HG03159 (cell line): Measurements from ENCODE around the gene HPS5.
"Not testable (repeated sequence)": the region's sequence is repeated elsewhere in the genome, so short reads cannot be mapped to it uniquely, and the experiment has no call there.

Experiments
- ATAC-seq: cut with Tn5 transposase; IDR thresholded peaks from one replicate; pipeline ENCODE4 v1.9.1; 2021; ENCODE audit warnings: mild to moderate bottlenecking, moderate library complexity; ENCODE audit not compliant: unreplicated experiment

Gene HPS5

DNA sequence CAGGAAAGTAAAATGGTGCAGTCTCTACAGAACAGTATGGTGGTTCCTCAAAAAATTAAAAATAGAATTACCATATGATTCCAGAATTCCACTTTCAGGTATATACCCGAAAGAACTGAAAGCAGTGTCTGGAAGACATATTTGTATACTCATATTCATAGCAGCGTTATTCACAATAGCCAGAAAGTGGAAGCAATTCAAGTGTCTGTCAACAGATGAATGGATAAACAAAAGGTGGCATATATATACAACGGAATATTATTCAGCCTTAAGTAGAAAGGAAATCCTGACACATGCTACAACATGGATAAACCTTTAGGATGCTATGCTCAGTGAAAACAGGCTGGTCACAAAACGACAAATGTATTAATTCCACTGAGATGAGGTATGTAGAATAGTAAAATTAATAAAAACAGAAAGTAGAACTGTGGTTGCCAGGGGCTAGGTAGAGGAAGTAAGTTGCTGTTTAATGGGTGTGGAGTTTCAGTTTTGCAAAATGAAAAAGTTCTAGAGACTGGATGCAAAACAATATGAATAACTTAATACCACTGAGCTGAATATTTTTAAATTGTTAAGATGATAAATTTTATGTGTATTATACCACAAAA, 41.4 kb downstream of the HPS5 start:
- ATAC-seq: peak; percentile 86

DNA sequence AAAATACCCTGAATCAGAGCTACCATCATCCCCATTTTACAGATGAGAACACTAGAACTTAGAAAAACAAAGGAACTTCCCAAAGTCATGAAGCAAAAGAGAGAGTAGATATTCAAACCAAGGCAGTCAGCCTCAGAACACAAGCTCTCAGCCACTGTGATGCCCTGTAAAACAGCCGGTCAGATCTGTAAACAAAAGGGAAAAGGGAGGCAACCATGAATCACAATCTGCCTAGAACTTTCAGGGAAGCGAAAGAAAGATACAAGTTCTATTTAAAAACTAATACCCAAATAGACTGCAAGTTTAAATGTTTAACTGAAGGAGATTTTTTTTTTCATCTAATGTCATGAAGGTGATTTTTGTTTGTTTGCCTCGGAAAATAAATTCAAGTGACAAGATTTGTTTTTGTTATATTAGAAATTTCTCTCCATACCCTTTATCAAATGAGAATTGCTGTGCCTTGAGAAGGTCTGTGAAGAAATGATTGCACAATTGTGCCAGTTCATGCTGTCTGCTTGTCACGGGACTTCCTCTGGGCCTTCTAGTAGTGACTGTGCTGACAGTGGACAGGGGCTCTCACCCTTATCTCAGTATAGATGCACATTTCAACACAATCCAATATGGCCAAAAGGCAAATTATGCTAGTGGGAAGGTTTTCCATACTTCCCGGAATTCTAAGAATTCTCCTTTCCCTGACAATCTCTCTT, 44.2 kb downstream of the HPS5 start:
- ATAC-seq: no peak

DNA sequence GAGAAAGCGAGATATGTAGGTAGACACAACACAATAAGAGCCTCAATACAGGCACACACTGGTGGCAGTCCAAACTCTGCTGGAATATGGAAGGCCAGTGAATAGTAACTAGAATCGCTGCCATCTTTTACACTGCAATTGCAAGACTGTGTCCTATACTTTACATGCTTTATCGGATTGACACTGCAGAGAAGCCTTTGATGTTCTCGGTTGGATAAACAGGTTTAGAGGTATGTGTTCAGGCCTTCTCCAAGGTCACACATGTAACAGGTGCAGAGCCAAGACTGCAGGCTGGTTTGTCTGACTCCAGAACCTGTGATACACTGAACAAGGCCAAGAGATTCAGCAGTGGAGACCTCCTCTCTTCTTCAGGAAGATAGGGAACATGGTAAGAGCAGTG, 50.7 kb downstream of the HPS5 start:
- no peak for ATAC-seq

DNA sequence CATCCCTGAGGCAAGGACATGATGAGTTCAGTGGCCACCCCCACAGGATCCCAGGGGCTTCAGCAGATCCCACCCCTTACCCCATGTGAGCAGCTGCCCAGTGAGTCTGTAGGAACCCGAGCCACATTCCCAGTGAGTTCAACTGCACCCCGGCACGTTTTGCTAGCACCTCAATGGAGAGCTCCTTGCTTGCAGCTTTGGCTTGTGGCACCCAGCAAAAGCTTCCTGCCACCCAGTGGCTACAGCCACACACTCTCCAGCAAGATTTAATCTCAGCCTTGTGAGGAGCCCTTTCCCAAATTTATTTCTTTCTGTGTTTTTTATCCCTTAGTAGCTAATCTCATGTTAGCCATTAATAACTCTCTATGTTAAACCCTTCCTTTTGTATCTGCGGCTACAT, 51.8 kb downstream of the HPS5 start:
- ATAC-seq: no peak

DNA sequence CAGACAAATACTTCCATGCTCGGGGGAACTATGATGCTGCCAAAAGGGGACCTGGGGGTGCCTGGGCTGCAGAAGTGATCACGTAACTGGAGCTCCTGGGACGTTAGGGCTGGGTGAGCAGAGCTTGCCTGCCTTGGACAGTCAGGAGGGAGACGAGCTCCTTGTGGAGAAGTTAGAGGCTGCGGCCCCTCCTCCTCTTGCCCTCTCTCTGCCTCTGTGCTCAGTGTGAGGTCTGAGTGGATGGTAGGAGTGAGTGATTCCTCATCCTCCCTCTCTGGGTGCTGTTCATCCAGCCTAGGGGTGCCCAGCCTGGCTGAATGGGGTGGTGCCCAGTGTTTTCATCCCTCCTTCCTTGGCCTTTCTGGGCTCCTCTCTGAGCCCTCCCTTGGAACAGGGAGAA, 52.7 kb downstream of the HPS5 start:
- ATAC-seq: not testable (repeated sequence)

DNA sequence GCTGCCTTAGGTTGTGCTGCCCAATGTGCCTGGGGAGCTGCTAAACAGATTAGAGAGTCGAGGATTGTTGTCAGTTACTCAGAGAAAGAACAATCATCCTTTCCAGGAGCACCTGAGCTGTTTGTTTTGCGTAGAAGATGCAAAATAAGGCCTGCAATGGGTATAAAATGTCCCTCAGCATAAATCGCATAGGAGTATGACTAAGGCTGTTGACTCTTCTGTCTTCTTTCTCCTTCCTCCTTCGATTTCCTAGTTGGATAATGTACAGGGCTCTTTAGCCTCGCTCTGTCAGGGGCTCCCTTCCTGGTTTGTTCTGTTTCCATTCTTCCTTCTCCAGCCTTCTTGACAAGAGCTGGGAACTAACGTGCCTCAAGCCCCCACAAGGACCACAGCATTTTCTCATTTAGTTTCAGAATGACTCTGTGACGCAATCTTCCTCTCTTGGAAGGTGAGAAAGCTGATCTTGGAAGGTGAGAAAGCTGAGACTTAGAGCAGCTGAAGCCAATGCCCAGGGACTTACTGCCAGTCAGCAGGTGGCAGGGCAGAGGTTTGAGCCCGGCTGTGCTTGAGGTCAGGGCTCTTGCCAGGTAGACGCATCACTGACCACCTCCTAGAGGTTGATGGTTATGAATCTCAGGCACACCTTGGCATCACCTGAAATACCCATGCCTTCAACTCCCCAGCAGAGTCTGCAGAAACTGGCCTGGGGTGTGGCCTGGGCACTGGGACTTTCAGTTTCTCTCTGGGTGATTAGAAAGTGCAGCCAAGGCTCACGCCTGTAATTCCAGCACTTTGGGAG, 54.4 kb downstream of the HPS5 start:
- ATAC-seq: peak; percentile 62

DNA sequence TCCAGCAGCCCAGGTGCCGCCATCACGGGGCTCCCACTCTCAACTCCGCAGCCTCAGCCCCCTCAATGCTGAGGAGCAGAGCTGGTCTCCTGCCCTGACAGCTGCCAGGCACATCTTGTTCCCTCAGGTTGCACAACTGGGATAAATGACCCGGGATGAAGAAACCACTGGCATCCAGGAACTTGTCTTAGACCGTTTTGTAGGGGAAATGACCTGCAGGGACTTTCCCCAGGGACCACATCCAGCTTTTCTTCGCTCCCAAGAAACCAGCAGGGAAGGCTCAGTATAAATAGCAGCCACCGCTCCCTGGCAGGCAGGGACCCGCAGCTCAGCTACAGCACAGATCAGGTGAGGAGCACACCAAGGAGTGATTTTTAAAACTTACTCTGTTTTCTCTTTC, 56.0 kb downstream of the HPS5 start, which contains the start of gene SAA1:
SAA1 (plus strand) TSS at position 316 of the 400 bp plus-strand sequence. CDS start 624 bp downstream, outside the sequence.
- no peak for ATAC-seq

DNA sequence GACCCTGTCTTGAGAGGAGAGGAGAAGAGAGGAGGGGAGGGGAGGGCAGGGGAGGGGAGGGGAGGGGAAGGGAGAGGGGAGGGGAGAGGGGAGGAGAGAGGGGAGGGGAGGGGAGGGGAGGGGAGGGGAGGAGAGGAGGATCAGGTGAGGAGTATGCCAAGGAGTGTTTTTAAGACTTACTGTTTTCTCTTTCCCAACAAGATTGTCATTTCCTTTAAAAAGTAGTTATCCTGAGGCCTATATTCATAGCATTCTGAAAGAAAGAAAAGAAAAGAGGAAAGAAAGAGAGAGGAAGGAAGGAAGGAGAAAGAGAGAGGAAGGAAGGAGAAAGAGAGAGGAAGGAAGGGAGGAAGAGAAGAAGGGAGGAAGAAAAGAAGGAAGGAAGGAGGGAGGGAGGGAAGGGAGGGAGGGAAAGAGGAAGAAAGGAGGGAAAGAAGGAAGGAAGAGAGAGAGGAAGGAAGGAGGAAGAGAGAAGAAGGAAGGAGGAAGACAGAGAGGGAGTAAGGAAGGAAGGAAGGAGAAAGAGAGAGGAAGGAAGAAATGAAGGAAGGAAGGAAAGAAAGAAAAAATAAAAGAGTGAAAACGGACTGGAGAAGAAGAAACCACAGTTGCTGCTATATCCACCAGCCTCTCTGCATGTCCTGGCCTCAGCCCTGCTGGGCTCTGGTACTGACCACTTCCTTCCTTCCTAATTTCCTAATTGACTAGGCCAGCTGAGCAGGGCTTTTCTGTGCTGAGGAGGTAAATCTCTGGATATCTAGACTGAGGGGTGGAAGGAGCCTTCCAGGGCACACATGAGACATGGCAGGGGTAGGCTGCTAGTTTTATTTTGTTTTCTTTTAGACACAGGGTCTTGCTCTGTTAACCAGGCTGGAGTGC, 57.0 kb downstream of the HPS5 start:
- ATAC-seq: no peak

DNA sequence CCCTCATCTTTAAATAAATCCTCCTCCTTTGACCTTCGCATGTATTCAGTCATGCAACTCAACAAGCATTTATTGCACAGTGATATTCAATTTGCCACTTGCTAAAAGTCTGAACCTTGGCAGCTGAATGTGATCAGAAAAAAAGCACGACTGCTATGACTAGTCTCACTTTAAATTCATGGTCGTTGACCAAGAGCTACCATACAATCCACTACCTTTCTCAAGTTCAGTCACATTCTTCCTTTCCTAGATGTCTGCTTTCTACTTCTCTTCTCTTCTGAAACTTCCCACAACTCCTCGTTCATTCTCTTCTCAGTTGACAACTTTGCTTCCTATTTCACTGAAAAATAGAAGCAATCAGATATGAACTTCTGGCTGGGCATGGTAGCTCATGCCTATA, 57.9 kb downstream of the HPS5 start:
- no peak for ATAC-seq

DNA sequence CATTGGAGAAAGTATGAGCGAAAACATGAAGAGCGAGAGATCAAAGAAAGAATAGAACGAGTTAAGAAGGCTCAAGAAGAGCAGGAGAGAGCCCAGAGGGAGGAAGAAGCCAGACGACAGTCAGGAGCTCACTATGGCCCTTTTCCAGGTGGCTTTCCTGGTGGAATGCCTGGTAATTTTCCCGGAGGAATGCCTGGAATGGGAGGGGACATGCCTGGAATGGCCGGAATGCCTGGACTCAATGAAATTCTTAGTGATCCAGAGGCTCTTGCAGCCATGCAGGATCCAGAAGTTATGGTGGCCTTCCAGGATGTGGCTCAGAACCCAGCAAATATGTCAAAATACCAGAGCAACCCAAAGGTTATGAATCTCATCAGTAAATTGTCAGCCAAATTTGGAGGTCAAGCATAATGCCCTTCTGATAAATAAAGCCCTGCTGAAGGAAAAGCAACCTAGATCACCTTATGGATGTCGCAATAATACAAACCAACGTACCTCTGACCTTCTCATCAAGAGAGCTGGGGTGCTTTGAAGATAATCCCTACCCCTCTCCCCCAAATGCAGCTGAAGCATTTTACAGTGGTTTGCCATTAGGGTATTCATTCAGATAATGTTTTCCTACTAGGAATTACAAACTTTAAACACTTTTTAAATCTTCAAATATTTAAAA, 59.1 kb downstream of the HPS5 start:
- ATAC-seq: not testable (repeated sequence)

DNA sequence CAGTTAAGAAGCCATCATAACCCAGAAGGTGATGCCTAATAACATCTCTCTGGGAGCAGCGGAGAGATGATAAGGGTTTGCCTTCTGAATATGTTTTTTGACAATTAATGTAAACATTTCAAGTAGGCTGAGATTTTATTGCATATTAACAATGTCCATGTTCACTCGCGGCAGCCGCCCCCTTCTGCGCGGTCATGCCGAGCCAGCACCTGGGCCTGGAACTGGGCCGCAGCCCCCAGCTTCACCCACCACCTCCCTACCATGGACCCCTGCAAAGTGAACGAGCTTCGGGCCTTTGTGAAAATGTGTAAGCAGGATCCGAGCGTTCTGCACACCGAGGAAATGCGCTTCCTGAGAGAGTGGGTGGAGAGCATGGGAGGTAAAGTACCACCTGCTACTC, 60.2 kb downstream of the HPS5 start:
- no peak for ATAC-seq

DNA sequence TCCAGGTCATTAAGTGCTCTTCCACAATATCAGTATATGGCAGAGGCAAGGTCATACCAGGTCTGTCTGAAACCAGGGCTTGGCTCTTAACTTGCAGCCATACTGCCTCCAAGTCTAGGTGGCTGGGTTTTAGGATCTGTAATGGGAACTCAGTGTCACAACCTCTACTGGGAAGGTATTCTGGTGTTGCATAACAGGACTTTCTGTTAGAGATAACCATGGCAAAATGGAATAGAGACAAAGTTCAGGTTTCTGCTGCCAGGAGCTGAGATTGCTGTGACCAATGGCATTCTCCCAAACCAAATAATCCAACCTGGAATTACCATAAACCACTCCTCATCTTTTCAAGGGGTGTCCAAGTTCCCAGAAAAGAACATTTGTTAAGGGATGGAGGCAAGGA, 62.7 kb downstream of the HPS5 start:
- no peak for ATAC-seq

DNA sequence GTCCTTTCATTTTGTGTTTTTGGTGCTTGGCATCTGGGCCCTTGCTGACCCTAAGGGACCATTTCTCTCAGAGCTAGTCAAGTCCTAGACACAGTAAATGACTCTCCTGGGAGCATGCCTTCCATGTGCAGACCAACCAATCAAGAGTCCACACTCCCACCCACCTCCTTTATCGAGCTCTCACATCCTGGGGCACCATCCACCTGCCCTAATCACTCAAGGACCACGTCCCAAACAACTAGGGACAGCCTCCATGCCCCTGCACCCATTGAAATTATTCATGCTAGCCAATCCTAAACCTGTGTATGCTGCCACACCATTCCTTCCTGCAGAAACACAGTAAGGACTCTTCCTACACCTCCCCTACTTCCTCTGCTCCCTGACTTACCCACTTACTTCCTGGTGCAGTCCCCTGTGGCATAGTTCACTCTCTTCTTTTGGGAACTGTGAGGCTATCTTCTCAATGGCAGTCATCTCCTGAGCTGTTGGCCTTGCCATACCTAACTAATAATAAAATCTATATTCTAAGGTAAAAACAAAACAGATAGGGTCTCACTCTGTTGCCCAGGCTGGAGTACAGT, 67.1 kb downstream of the HPS5 start:
- ATAC-seq: no peak

DNA sequence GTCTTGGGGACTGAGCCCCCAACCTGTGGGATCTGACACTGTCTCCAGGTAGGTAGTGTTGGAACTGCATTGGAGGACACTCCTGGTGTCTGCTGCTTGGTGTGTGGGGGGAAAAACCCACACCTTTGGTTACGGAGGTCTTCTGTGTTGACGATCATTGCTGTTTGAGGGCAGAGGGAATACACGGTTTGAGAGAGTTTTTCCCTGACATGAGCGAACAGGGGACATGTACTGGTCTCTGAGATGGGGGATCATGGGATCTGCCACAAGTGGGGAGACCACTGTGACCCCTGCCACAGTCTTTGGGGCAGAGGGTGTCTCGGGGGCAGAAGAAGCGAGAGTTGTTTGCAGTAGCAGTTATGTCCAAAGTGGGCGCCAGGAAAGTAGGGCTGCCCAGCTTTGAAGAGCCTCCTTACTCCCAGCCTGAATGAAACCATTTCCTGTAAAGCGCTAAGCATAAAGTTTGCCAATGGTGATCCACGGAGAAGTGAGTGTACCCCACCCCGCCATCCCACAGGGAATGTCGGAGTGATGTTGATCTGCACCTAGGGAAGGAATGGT, 68.1 kb downstream of the HPS5 start:
- ATAC-seq: no peak

DNA sequence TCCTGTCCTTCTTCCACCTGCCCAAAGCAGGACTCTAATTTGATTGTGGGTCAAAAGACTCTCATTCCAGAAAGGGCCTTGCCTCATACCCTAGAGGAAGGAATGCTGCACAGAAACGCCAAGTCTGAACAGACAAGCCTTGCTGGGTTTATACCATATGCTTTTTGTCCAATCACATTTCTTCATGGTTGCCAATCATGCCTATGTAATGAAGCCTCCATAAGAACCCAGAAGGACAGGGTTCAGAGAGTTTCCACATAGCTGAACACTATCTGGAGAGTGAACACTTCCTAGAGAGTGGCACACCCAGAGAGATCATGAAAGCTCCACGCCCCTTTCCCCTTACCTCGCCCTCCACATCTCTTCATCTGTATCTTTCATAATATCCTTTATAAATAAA, 68.7 kb downstream of the HPS5 start:
- ATAC-seq: no peak

DNA sequence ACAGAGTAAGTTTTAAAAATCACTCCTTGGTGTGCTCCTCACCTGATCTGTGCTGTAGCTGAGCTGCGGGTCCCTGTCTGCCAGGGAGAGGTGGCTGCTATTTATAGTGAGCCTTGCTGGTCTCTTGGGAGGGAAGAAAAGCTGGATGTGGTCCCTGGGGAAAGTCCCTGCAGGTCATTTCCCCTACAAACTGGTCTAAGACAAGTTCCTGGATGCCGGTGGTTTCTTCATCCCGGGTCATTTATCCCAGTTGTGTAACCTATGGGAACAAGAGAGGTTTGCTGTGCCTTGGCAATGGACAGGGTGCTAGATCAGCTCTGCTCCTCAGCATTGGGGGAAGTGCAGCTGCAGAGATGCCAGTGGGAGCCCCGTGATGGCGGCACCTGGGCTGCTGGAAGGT, 73.4 kb downstream of the HPS5 start, which contains the start of gene SAA2:
SAA2 (minus strand) TSS at position 108 of the 400 bp plus-strand sequence. CDS start 657 bp downstream, outside the sequence.
- ATAC-seq: no peak

DNA sequence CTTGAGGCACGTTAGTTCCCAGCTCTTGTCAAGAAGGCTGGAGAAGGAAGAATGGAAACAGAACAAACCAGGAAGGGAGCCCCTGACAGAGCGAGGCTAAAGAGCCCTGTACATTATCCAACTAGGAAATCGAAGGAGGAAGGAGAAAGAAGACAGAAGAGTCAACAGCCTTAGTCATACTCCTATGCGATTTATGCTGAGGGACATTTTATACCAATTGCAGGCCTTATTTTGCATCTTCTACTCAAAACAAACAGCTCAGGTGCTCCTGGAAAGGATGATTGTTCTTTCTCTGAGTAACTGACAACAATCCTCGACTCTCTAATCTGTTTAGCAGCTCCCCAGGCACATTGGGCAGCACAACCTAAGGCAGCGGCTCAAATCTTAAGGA, 74.8 kb downstream of the HPS5 start:
- ATAC-seq: peak; percentile 13

DNA sequence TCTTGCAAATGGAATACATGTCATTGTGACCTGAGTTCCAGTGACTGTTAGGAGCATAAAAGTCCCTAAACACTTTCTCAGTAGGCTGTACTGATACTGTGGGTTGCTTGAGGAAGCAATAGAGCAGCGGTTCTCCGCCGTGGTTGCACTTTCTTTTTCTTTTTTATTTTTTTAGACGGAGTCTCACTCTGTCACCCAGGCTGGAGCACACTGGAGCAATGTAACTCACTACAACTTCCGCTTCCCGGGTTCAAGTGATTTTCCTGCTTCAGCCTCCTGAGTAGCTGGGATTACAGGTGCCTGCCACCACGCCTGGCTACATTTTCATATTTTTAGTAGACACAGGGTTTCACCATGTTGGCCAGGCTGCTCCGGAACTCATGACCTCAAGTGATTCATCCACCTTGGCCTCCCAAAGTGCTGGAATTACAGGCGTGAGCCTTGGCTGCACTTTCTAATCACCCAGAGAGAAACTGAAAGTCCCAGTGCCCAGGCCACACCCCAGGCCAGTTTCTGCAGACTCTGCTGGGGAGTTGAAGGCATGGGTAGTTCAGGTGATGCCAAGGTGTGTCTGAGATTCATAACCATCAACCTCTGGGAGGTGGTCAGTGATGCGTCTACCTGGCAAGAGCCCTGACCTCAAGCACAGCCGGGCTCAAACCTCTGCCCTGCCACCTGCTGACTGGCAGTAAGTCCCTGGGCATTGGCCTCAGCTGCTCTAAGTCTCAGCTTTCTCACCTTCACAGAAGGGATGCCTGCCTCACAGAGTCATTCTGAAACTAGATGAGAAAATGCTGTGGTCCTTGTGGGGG, 75.4 kb downstream of the HPS5 start:
- peak; percentile 86 for ATAC-seq

DNA sequence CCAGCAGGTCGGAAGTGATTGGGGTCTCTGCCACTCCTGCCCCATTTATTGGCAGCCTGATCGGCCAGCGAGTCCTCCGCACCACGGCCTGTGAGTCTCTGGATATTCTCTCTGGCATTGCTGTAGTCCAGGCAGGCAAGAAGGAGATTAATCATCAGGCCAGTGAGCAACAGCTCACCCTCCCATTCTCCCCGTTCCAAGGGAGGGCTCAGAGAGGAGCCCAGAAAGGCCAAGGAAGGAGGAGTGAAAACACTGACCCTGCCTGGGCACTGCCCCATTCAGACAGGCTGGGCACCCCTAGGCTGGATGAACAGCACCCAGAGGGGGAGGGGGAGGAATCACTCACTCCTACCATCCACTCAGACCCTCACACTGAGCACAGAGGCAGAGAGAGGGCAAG, 76.5 kb downstream of the HPS5 start:
- ATAC-seq: no peak
